Eye (tissue), 1 donor: ENCODE measurements around the gene CERS6.
A peak's percentile ranks its signal among the peaks of the same experiment; 100 is the strongest.

Experiments used
- DNase-seq: peaks from one replicate; pipeline ENCODE4 v3.0.0-alpha.2; 2015

Gene CERS6

GRCh38 chr2:168445960-168446359 is 10.1 kb upstream of the CERS6 start:
- DNase-seq: no peak

GRCh38 chr2:168448980-168449379 is 7.1 kb upstream of the CERS6 start:
- no peak for DNase-seq

GRCh38 chr2:168449419-168449818 is 6.7 kb upstream of the CERS6 start:
- DNase-seq: no peak

GRCh38 chr2:168450171-168450570 is 5.9 kb upstream of the CERS6 start:
- no peak for DNase-seq

GRCh38 chr2:168450732-168451131 is 5.3 kb upstream of the CERS6 start:
- no peak for DNase-seq

- no peak for DNase-seq
Measured at GRCh38 chr2:168452781-168453180, 3.3 kb upstream of the CERS6 start.

GRCh38 chr2:168453404-168453803 is 2.7 kb upstream of the CERS6 start:
- no peak for DNase-seq

- no peak for DNase-seq
Measured at GRCh38 chr2:168454737-168455644, 1.1 kb upstream of the CERS6 start.

GRCh38 chr2:168456521-168457189 is 583 bp downstream of the CERS6 start:
- peak; percentile 88 for DNase-seq

- no peak for DNase-seq
Measured at GRCh38 chr2:168457190-168457895, 1.3 kb downstream of the CERS6 start.

- peak; percentile 12 for DNase-seq
Measured at GRCh38 chr2:168458139-168458538, 2.1 kb downstream of the CERS6 start.

- DNase-seq: no peak
Measured at GRCh38 chr2:168459256-168459655, 3.2 kb downstream of the CERS6 start.

- DNase-seq: no peak
Measured at GRCh38 chr2:168460571-168460970, 4.5 kb downstream of the CERS6 start.

GRCh38 chr2:168461178-168461941 is 5.3 kb downstream of the CERS6 start:
- no peak for DNase-seq

- no peak for DNase-seq
Measured at GRCh38 chr2:168461942-168462331, 5.9 kb downstream of the CERS6 start.

- no peak for DNase-seq
Measured at GRCh38 chr2:168462543-168463045, 6.5 kb downstream of the CERS6 start.

GRCh38 chr2:168465594-168465993 is 9.5 kb downstream of the CERS6 start:
- DNase-seq: no peak

- DNase-seq: no peak
Measured at GRCh38 chr2:168466190-168466737, 10.2 kb downstream of the CERS6 start.

- no peak for DNase-seq
Measured at GRCh38 chr2:168466834-168467565, 10.9 kb downstream of the CERS6 start.

- DNase-seq: no peak
Measured at GRCh38 chr2:168467729-168468128, 11.7 kb downstream of the CERS6 start.

- no peak for DNase-seq
Measured at GRCh38 chr2:168468354-168468753, 12.3 kb downstream of the CERS6 start.
